Gastroesophageal sphincter (tissue), 4 donors: Measurements from ENCODE around the gene CARD14. TPM values are rescaled to one million over a fixed set of nuclear protein-coding genes. Genes with fewer than 3 reads are reported as not detected.

Experiments used
- ATAC-seq: fragments of 150-250 bp; one replicate; pipeline ENCODE4 v1.9.1; 2016; ENCODE audit warnings: mild to moderate bottlenecking, moderate library complexity
- H3K27ac ChIP-seq, 4 donors: fragments of 200-600 bp; sonication (generic) in 3 of 4; 1 replicate in 3 of 4; 2 replicates in 1 of 4; pipeline ENCODE4 v1.5.1; 2016 to 2019
- H3K27me3 ChIP-seq: fragments of 200-600 bp; sonication (generic); one replicate; pipeline ENCODE4 v1.5.1; 2019
- H3K36me3 ChIP-seq, 2 donors: fragments of 200-600 bp; sonication (generic); one replicate each; pipeline ENCODE4 v1.5.1; 2019; ENCODE audit warnings: control low read depth in 1 of 2
- H3K4me1 ChIP-seq, 3 donors: fragments of 200-600 bp; sonication (generic); 1 replicate in 2 of 3; 2 replicates in 1 of 3; pipeline ENCODE4 v1.5.1; 2016 to 2019; ENCODE audit warnings: control low read depth in 2 of 3
- H3K4me3 ChIP-seq, 2 donors: fragments of 200-600 bp; sonication (generic); one replicate each; pipeline ENCODE4 v1.5.1; 2019; ENCODE audit warnings: mild to moderate bottlenecking in 1 of 2, moderate library complexity in 1 of 2
- H3K9me3 ChIP-seq, 3 donors: fragments of 200-600 bp; sonication (generic); one replicate each; pipeline ENCODE4 v1.5.1; 2017 to 2019; ENCODE audit warnings: control low read depth in 2 of 3
- EP300 ChIP-seq: sonication (generic); formaldehyde crosslinking; IDR thresholded peaks from one replicate; pipeline ENCODE4 v1.6.1; 2017; ENCODE audit warnings: antibody characterized with exemption, mild to moderate bottlenecking
- POLR2A ChIP-seq, 2 donors: fragments of 450-650 bp; IDR thresholded peaks; one replicate each; pipeline ENCODE4 v1.6.1; 2017; ENCODE audit warnings: antibody characterized with exemption in 2 of 2, mild to moderate bottlenecking in 2 of 2, moderate library complexity in 1 of 2
- POLR2AphosphoS5 ChIP-seq: sonication (generic); formaldehyde crosslinking; IDR thresholded peaks from one replicate; pipeline ENCODE4 v1.6.1; 2017; ENCODE audit warnings: antibody characterized with exemption
- WGBS, 2 donors: methylation state at CpG; one replicate each; pipeline ENCODE4 v1.1.5; 2018; ENCODE audit warnings: low coverage in 1 of 2; 5-methylcytosine and 5-hydroxymethylcytosine counted together
- total RNA-seq, 4 donors: library from RNA; depleted of rRNA; stranded (reverse); fragments of >200 nt; gene quantifications; one replicate each; pipeline ENCODE4 v1.1.0, GENCODE V29; 2016
- TF ChIP-seq, protein P1 (sequence below), 4 experiments: fragments of 200-600 bp in 2 of 4; fragments of 450-650 bp in 2 of 4; sonication (generic) in 1 of 4; IDR thresholded peaks; one replicate each; pipeline ENCODE4 v1.5.1; 2017 to 2019; ENCODE audit warnings: antibody characterized with exemption in 4 of 4, mild to moderate bottlenecking in 2 of 4, moderate library complexity in 2 of 4

Gene CARD14
- total RNA-seq, 4 donors from 2014 or later: 0.78 to 0.81 TPM; not detected in 2

DNA sequence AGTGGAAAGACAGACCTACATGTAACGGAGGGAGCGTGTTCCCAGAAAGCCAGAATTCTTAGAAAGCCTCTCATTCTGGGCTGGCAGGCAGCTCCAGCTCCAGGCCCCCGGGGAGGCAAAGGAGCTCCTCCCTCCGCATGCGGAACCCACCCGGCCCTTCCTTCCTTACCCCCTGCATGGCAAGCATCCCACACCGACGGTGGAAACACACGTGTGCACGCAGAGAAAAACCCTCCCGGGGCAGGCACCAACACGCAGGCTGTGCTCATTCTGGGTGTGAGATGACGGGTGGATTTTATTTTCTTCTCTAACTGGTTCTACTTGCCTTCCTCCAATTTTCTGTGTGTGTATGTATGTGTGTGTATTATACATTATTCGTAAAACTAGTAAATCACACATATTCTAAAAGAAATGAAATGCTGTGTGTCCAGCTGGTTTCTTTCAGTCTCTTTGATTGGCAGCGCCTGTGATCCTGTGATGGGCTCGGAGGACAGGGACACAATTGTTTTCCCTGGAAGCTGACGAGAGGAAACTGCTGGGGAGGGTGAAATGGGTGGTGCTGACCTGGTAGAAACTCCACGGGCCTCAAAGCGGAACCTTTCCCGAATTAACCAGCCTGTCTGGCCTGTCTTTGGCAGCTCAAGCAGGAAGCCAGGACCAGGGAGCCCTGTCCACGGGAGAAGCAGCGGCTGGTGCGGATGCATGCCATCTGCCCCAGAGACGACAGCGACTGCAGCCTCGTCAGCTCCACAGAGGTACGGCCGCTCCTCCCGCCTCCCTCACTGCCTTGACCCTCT is 22.2 kb downstream of the CARD14 start:
- ATAC-seq: peak; percentile 19
- Histone ChIP-seq H3K9me3 (no peaks in the 10 kb centered on the region), H3K4me3 (no peak overlapping the region), H3K27me3 (peaks cover 77% of the 10 kb centered on the region), H3K4me1 (peaks cover 0 to 22% (median 0%) of the 10 kb centered on the region in 3 donors), H3K27ac (no peak overlapping the region), H3K36me3 (no peaks in the 10 kb centered on the region)
- WGBS, 2 donors: 30 to 51% methylated on average over 14 to 23 of the region's 29 CpGs
- TF ChIP-seq EP300 (no peak), POLR2AphosphoS5 (no peak), POLR2A (IDR thresholded peaks at IDR 0.05) (no peak)
- TF ChIP-seq, protein P1, sequence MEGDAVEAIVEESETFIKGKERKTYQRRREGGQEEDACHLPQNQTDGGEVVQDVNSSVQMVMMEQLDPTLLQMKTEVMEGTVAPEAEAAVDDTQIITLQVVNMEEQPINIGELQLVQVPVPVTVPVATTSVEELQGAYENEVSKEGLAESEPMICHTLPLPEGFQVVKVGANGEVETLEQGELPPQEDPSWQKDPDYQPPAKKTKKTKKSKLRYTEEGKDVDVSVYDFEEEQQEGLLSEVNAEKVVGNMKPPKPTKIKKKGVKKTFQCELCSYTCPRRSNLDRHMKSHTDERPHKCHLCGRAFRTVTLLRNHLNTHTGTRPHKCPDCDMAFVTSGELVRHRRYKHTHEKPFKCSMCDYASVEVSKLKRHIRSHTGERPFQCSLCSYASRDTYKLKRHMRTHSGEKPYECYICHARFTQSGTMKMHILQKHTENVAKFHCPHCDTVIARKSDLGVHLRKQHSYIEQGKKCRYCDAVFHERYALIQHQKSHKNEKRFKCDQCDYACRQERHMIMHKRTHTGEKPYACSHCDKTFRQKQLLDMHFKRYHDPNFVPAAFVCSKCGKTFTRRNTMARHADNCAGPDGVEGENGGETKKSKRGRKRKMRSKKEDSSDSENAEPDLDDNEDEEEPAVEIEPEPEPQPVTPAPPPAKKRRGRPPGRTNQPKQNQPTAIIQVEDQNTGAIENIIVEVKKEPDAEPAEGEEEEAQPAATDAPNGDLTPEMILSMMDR (IDR thresholded peaks at IDR 0.05): no peak

DNA sequence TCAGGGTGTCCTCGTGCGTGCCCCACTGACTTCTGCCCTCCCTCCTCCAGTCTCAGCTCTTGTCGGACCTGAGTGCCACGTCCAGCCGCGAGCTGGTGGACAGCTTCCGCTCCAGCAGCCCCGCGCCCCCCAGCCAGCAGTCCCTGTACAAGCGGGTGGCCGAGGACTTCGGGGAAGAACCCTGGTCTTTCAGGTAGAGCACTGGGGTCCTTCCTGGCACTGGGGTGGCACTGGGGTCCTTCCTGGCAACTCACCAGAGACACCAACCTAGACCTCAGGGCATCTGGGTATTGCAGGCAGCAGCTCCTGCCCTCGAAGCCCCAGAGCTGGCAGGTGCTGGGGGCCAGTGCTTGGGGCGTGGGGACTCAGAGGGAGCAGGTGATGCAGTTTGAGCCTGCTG is 25.3 kb downstream of the CARD14 start:
- TF ChIP-seq POLR2AphosphoS5: no peak
- no peak for TF ChIP-seq EP300
- TF ChIP-seq, protein P1 (IDR thresholded peaks at IDR 0.05): no peak
- TF ChIP-seq POLR2A (IDR thresholded peaks at IDR 0.05): no peak
- 60 to 67% methylated on average over 1 to 3 of the region's 14 CpGs for WGBS, 2 donors
- peaks cover 61% of the 10 kb centered on the region for H3K27me3 ChIP-seq

DNA sequence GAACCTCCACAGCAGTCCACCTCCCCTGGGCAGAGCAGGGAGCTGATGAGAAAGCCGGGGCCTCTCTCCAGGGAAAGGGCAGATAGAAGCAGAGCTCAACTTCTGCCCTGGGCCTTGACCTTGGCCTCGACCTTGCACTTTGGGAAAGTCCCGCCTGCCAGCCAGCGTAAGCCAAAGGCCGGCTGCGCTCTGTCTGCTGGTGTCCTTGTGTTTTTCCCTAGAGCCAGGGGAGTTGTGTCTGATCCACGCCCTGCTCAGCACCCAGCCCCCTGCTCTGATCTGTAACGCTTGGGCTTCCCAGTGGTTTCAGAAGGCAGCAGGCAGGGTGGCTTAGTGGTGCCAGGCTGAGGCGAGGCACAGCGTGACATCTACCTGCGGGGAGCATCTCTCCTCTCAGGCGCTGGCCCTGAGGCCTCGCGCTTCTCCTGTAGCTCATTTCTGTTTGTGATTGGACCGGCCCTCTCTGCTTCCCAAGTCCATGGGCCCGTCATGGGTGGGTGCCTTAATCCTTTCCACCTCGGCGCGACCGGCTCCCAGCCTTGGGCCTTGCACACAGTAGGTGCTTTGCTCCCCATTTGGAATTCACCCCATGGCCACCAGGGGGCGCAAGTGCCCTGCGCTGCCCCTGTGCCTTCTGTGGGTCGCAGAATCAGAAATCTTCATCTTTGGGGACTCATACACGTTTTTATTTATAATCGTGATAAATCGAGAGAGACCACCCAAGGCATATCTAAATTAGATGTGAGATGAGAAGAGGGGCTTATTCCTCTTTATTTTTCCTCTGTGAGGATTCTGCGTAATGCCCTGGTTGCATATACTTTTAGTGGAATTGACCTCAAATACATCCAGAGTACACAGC is 26.1 kb downstream of the CARD14 start:
- no peak for ATAC-seq
- H3K9me3 ChIP-seq: no peaks in the 10 kb centered on the region
- H3K36me3 ChIP-seq: no peaks in the 10 kb centered on the region
- H3K27ac ChIP-seq: no peak overlapping the region
- WGBS, 2 donors: 47 to 52% methylated on average over 13 to 14 of the region's 27 CpGs
- no peak for TF ChIP-seq POLR2A (IDR thresholded peaks at IDR 0.05)
- TF ChIP-seq, protein P1 (IDR thresholded peaks at IDR 0.05): peak in 3 of 4 experiments; percentile 65 to 84 (median 74)
- H3K4me3 ChIP-seq: no peak overlapping the region
- H3K27me3 ChIP-seq: peaks cover 56% of the 10 kb centered on the region
- H3K4me1 ChIP-seq: peaks cover 0 to 13% (median 0%) of the 10 kb centered on the region in 3 donors

More for the DNA sequence above, 25.3 kb downstream of the CARD14 start:
- no peak overlapping the region for H3K27ac ChIP-seq
- H3K4me1 ChIP-seq: peaks cover 0 to 13% (median 0%) of the 10 kb centered on the region in 3 donors
- no peaks in the 10 kb centered on the region for H3K36me3 ChIP-seq
- ATAC-seq: no peak
- H3K4me3 ChIP-seq: no peak overlapping the region
- no peaks in the 10 kb centered on the region for H3K9me3 ChIP-seq

DNA sequence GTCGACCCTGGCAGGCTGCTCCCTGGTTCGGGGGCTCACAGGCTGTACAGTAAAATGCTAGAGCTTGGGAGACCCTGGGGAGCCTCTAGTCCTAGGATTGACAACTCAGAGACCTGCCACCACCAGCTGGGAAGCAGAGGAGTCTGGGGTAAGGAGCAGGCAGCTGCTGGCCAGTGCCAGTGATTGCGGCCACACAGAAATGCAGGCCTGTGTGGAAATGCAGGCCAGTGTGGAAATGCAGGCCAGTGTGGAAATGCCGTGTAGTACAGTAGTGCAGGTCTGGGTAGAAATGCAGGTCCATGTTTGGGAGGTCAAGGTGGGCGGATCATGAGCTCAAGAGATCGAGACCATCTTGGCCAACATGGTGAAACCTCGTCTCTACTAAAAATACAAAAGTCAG is 26.8 kb downstream of the CARD14 start:
- peaks cover 49% of the 10 kb centered on the region for H3K27me3 ChIP-seq
- ATAC-seq: no peak

More for the DNA sequence above, 26.8 kb downstream of the CARD14 start:
- Histone ChIP-seq H3K9me3 (no peaks in the 10 kb centered on the region), H3K4me1 (peaks cover 0 to 6% (median 0%) of the 10 kb centered on the region in 3 donors), H3K4me3 (no peak overlapping the region), H3K36me3 (no peaks in the 10 kb centered on the region), H3K27ac (no peak overlapping the region)
- TF ChIP-seq, protein P1 (IDR thresholded peaks at IDR 0.05): no peak
- TF ChIP-seq EP300: no peak
- TF ChIP-seq POLR2AphosphoS5: no peak
- TF ChIP-seq POLR2A (IDR thresholded peaks at IDR 0.05): no peak
- 83 to 89% methylated on average over 1 to 6 of the region's 7 CpGs for WGBS, 2 donors
